ENCODE results near the gene C18orf54. TPM values are rescaled to one million over a fixed set of nuclear protein-coding genes. Genes with fewer than 3 reads are reported as not detected.

C18orf54 gene
- total and polyA plus RNA-seq, 2 experiments from 2014 or later: 2.8 to 3.5 TPM

- Histone ChIP-seq H3K27me3 (replicated peaks; ENCODE audit: insufficient read depth) (no peaks in the 10 kb centered on the region; the same call in 1 of the 2 replicates), H3K27ac (no peak overlapping the region), H3K4me3 (no peak overlapping the region), H3K9me3 (ENCODE audit: low read depth) (no peaks in the 10 kb centered on the region), H3F3A (ENCODE audit: insufficient read depth) (no peaks in the 10 kb centered on the region; the same call in 1 of the 2 replicates), H3K9ac (no peak overlapping the region), H3K79me2 (ENCODE audit: insufficient read depth) (no peaks in the 10 kb centered on the region), H3K4me2 (ENCODE audit: unreplicated experiment) (no peak overlapping the region), H3K36me3 (ENCODE audit: low read depth) (no peaks in the 10 kb centered on the region), H2AFZ (no peak overlapping the region), H3K9me2 (ENCODE audit: insufficient read depth) (no peaks in the 10 kb centered on the region), H4K20me1 (ENCODE audit: insufficient read depth) (no peaks in the 10 kb centered on the region), H3K4me1 (ENCODE audit: insufficient read depth) (peaks cover 7% of the 10 kb centered on the region)
- TF ChIP-seq EZH2phosphoT487 (IDR thresholded peaks at IDR 0.05; ENCODE audit: insufficient read depth, low read depth) (no peak), EZH2 (IDR thresholded peaks at IDR 0.05; ENCODE audit: insufficient read depth, poor library complexity, severe bottlenecking) (no peak)
- in situ Hi-C loops (cut with MboI): loop anchor here (25.0 kb wide), 1 partner anchor 576 kb away; no protein-coding TSS in a partner anchor
- DNase-seq: no peak
- WGBS, 2 experiments (ENCODE audit: low coverage in 1 of 2, low lambda C conversion rate in 2 of 2, missing lambda C conversion rate in 2 of 2): 34 to 50% methylated on average over 1 of the region's 1 CpG
Measured at GRCh38 chr18:54411781-54412180, 54.1 kb downstream of the C18orf54 start.

- Histone ChIP-seq H3K4me3 (no peak overlapping the region), H3K9me2 (ENCODE audit: insufficient read depth) (no peaks in the 10 kb centered on the region), H3F3A (ENCODE audit: insufficient read depth) (no peaks in the 10 kb centered on the region; the same call in 1 of the 2 replicates), H3K4me2 (ENCODE audit: unreplicated experiment) (no peak overlapping the region), H3K9ac (no peak overlapping the region), H3K36me3 (ENCODE audit: low read depth) (no peaks in the 10 kb centered on the region), H3K27ac (no peak overlapping the region), H4K20me1 (ENCODE audit: insufficient read depth) (no peaks in the 10 kb centered on the region), H3K79me2 (ENCODE audit: insufficient read depth) (no peaks in the 10 kb centered on the region), H2AFZ (no peak overlapping the region), H3K9me3 (ENCODE audit: low read depth) (no peaks in the 10 kb centered on the region), H3K4me1 (ENCODE audit: insufficient read depth) (peaks cover 7% of the 10 kb centered on the region), H3K27me3 (replicated peaks; ENCODE audit: insufficient read depth) (peaks cover 4% of the 10 kb centered on the region; the same call in 1 of the 2 replicates)
- TF ChIP-seq EZH2phosphoT487 (IDR thresholded peaks at IDR 0.05; ENCODE audit: insufficient read depth, low read depth) (no peak), EZH2 (IDR thresholded peaks at IDR 0.05; ENCODE audit: insufficient read depth, poor library complexity, severe bottlenecking) (no peak)
- 41 to 44% methylated on average over 2 of the region's 2 CpGs for WGBS, 2 experiments (ENCODE audit: low coverage in 1 of 2, low lambda C conversion rate in 2 of 2, missing lambda C conversion rate in 2 of 2)
- in situ Hi-C loops (cut with MboI): loop anchor here (25.0 kb wide), 1 partner anchor 572 kb away; no protein-coding TSS in a partner anchor
- DNase-seq: no peak
Measured at GRCh38 chr18:54415086-54415485, 57.4 kb downstream of the C18orf54 start.

- no peak overlapping the region for H3K4me3 ChIP-seq
- in situ Hi-C loops (cut with MboI): loop anchor here (25.0 kb wide), 1 partner anchor 571 kb away; no protein-coding TSS in a partner anchor
Measured at GRCh38 chr18:54416436-54416835, 58.7 kb downstream of the C18orf54 start.

GRCh38 chr18:54423831-54424230, 66.1 kb downstream of the C18orf54 start:
- Histone ChIP-seq H4K20me1 (ENCODE audit: insufficient read depth) (no peaks in the 10 kb centered on the region), H3K79me2 (ENCODE audit: insufficient read depth) (no peaks in the 10 kb centered on the region), H3K9ac (no peak overlapping the region), H3K36me3 (ENCODE audit: low read depth) (no peaks in the 10 kb centered on the region), H3K4me3 (no peak overlapping the region), H3F3A (ENCODE audit: insufficient read depth) (no peaks in the 10 kb centered on the region), H3K4me2 (ENCODE audit: unreplicated experiment) (no peak overlapping the region), H3K27ac (no peak overlapping the region), H3K27me3 (replicated peaks; ENCODE audit: insufficient read depth) (peaks cover 19% of the 10 kb centered on the region), H3K9me2 (ENCODE audit: insufficient read depth) (no peaks in the 10 kb centered on the region), H3K9me3 (ENCODE audit: low read depth) (no peaks in the 10 kb centered on the region), H2AFZ (no peak overlapping the region), H3K4me1 (ENCODE audit: insufficient read depth) (no peaks in the 10 kb centered on the region)
- in situ Hi-C loops (cut with MboI): loop anchor here (25.0 kb wide), 1 partner anchor 563 kb away; no protein-coding TSS in a partner anchor
- DNase-seq: no peak
- no peak for TF ChIP-seq EZH2phosphoT487 (IDR thresholded peaks at IDR 0.05; ENCODE audit: insufficient read depth, low read depth)
- no peak for TF ChIP-seq EZH2 (IDR thresholded peaks at IDR 0.05; ENCODE audit: insufficient read depth, poor library complexity, severe bottlenecking)
- WGBS, 2 experiments (ENCODE audit: low coverage in 1 of 2, low lambda C conversion rate in 2 of 2, missing lambda C conversion rate in 2 of 2): 4 to 5% methylated on average over 2 of the region's 2 CpGs

More at GRCh38 chr18:54416436-54416835, 58.7 kb downstream of the C18orf54 start:
- WGBS, 2 experiments (ENCODE audit: low coverage in 1 of 2, low lambda C conversion rate in 2 of 2, missing lambda C conversion rate in 2 of 2): 61 to 66% methylated on average over 3 of the region's 3 CpGs
- H3K79me2 ChIP-seq (ENCODE audit: insufficient read depth): no peaks in the 10 kb centered on the region
- H3K4me1 ChIP-seq (ENCODE audit: insufficient read depth): peaks cover 7% of the 10 kb centered on the region
- H3K36me3 ChIP-seq (ENCODE audit: low read depth): no peaks in the 10 kb centered on the region
- no peaks in the 10 kb centered on the region for H3K9me3 ChIP-seq (ENCODE audit: low read depth)
- TF ChIP-seq EZH2phosphoT487 (IDR thresholded peaks at IDR 0.05; ENCODE audit: insufficient read depth, low read depth) (no peak), EZH2 (IDR thresholded peaks at IDR 0.05; ENCODE audit: insufficient read depth, poor library complexity, severe bottlenecking) (no peak)
- H3K27me3 ChIP-seq (replicated peaks; ENCODE audit: insufficient read depth): peaks cover 4% of the 10 kb centered on the region; the same call in 1 of the 2 replicates
- H2AFZ ChIP-seq: no peak overlapping the region
- H3K4me2 ChIP-seq (ENCODE audit: unreplicated experiment): no peak overlapping the region
- H3K9ac ChIP-seq: no peak overlapping the region
- no peaks in the 10 kb centered on the region for H4K20me1 ChIP-seq (ENCODE audit: insufficient read depth)
- no peaks in the 10 kb centered on the region; the same call in 1 of the 2 replicates for H3F3A ChIP-seq (ENCODE audit: insufficient read depth)
- no peak overlapping the region for H3K27ac ChIP-seq
- DNase-seq: peak; percentile 61
- H3K9me2 ChIP-seq (ENCODE audit: insufficient read depth): no peaks in the 10 kb centered on the region

All from GM23248 (cell line).